GM18858 (cell line): Measurements from ENCODE around the gene MARCHF7.
A peak's percentile ranks its signal among the peaks of the same experiment; 100 is the strongest.
"Not testable (repeated sequence)": the region's sequence is repeated elsewhere in the genome, so short reads cannot be mapped to it uniquely, and the experiment has no call there.

ENCODE experiments used
- ATAC-seq: cut with Tn5 transposase; IDR thresholded peaks from one replicate; pipeline ENCODE4 v1.9.1; 2021; ENCODE audit not compliant: unreplicated experiment

The MARCHF7 gene, protein sequence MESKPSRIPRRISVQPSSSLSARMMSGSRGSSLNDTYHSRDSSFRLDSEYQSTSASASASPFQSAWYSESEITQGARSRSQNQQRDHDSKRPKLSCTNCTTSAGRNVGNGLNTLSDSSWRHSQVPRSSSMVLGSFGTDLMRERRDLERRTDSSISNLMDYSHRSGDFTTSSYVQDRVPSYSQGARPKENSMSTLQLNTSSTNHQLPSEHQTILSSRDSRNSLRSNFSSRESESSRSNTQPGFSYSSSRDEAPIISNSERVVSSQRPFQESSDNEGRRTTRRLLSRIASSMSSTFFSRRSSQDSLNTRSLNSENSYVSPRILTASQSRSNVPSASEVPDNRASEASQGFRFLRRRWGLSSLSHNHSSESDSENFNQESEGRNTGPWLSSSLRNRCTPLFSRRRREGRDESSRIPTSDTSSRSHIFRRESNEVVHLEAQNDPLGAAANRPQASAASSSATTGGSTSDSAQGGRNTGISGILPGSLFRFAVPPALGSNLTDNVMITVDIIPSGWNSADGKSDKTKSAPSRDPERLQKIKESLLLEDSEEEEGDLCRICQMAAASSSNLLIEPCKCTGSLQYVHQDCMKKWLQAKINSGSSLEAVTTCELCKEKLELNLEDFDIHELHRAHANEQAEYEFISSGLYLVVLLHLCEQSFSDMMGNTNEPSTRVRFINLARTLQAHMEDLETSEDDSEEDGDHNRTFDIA

GRCh38 chr2:159712143-159712928 lies at the start of gene MARCHF7:
Gene MARCHF7, plus strand, starts transcription at chr2:159712506. Its CDS starts 16,517 bp downstream, at chr2:159729023.
- ATAC-seq = peak; percentile 84

- not testable (repeated sequence) for ATAC-seq
Observed at GRCh38 chr2:159667423-159667822, 44.9 kb upstream of the MARCHF7 start.

DNA sequence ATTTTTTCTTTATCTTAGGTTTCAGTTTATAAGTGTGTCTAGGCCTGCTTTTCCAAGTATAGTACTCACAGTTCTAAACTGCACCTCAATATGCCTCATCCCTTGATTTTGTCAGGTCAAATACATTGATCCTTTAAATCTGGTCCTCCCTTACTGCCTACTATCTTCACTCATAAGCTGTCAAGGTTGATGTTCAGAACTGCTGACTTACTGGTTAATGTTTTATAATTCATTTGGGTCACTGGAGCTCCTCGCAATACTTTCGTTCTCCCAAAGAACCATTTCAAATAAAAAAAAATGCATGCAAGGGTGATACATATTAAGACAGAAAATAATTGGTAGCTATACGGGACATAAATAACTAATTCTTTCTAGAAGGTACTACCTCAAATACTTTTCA lies 41.3 kb upstream of the MARCHF7 start:
- no peak for ATAC-seq

DNA sequence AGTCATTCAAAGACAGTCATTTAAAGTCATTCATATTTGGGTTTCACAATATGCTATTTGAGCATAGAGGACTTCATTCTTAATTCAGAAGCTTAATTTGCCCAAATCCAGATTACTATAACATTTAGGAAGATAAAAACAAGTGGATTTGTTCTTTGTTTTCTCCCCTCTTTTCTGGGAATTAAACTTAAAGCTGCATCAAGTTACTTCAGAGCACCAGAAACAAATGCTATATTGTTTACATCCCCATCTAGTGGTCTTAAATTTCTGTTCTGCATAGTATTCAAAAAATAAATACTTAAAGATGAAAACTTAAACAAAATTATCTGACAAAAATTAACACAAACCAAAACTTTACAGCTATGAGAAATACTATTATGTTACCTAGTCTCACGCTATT lies 34.7 kb upstream of the MARCHF7 start:
- no peak for ATAC-seq

GRCh38 chr2:159680692-159681091 lies 31.6 kb upstream of the MARCHF7 start:
- no peak for ATAC-seq

GRCh38 chr2:159683817-159684216 lies 28.5 kb upstream of the MARCHF7 start:
- no peak for ATAC-seq

- ATAC-seq = no peak
Observed at GRCh38 chr2:159684796-159685195, 27.5 kb upstream of the MARCHF7 start.

GRCh38 chr2:159694500-159695040 lies 17.7 kb upstream of the MARCHF7 start:
- no peak for ATAC-seq

DNA sequence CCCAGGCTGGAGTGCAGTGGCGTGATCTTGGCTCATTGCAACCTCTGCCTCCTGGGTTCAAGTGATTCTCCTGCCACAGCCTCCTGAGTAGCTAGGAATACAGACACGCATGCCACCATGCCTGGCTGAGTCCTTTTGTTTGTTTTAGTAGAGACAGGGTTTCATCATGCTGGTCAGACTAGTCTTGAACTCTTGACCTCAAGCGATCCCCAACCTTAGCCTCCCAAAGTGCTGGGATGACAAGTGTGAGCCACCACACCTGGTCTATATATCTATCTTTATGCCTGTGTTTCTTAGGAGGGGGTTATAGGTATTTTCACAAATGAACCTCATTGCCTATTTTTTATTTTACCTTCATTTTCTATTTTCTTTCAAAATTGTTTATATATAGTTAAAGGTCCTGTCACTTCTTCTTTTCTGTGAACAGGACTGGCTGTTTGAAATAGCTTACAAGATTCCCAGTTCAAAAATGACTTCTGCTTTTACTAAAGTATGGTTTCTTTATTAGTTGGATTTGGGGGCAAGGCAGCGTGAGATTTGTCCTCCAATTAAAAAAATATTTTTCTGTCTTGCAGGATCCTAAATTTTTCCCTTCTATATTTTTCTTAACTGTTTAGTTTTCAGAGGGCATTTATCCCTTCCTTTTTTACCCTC lies 16.4 kb upstream of the MARCHF7 start:
- no peak for ATAC-seq

GRCh38 chr2:159703491-159703890 lies 8.8 kb upstream of the MARCHF7 start:
- no peak for ATAC-seq

- ATAC-seq = no peak
Observed at GRCh38 chr2:159706385-159706980, 5.8 kb upstream of the MARCHF7 start.

- no peak for ATAC-seq
Observed at GRCh38 chr2:159708066-159708760, 4.1 kb upstream of the MARCHF7 start.

DNA sequence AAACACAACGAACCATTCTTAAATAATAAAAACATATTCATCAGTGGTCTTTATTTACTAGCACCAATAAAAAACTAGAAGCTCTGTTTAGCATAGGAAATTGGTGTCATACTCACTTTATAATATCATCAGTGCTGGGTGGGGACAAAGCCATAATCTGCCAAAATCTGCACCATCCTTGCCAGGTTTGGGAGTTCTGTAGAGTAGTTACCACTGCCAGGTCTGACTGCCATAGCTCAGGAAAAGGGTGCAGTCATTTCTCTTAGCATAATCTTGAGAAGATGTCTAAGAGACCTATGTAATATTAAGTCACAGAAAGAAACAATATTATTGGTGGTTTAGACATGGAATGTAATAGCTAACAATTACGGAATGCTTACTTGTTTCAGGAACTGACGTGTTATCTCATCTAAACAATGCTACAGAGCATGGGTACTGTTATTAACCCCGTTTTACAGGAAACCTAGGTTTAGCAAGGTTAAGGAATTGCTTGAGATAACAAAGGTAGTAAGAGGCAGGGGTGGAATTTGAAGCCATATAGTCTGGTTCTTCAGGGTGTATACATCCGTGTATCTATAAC lies 1.6 kb upstream of the MARCHF7 start:
- no peak for ATAC-seq

DNA sequence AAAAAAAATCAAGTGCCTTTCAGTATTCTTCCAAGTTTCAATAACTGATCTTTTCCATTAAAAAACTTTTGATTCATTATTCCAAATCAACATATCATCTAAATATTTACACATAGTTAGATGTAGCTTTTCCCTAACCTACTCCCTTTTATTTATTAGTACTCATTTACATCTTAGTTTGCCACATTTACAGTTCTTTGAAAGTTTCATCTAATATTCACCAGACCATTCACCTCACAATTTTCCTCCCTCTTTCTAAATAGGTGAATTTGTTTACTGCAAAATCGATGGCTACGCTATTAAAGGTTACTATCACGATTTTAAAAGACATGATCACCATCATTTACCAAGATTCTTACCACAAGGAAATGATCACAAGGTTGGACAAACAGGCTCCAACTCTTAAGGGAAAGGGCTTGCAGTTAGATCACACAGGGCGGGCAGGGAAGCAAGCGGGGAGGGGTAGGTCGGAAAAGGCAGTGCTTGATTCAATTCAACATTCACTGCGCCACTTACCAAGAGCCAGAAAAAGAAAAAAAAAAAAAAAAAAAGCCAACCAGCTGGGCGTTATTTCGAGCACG lies 654 bp upstream of the MARCHF7 start:
- no peak for ATAC-seq

DNA sequence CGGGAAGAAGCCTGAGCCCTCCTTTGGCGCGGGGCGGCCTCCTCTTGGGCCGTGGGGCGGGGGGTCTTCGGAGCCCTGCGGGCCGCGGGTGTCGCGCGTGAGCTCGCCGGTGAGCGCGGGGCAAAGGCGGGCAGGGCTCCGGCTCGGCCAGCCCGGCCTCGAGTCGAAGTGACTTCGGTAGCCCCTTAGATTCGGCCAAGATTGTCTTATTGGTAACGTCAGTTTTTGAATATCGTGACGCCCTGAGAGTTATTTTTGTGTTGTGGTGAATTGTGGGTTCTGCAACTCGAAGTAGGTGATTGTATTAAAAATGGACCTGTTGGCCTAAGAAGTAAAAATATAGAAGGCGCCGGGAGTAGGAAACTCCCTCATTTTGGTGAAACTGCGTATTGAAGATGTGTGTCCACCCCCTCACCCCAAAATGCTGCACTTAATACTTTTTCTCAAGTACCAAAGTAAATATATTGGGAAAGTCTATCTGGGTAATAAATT lies 669 bp downstream of the MARCHF7 start:
- no peak for ATAC-seq

- ATAC-seq = no peak
Observed at GRCh38 chr2:159713631-159714246, 1.4 kb downstream of the MARCHF7 start.

- no peak for ATAC-seq
Observed at GRCh38 chr2:159714247-159714930, 2.1 kb downstream of the MARCHF7 start.

DNA sequence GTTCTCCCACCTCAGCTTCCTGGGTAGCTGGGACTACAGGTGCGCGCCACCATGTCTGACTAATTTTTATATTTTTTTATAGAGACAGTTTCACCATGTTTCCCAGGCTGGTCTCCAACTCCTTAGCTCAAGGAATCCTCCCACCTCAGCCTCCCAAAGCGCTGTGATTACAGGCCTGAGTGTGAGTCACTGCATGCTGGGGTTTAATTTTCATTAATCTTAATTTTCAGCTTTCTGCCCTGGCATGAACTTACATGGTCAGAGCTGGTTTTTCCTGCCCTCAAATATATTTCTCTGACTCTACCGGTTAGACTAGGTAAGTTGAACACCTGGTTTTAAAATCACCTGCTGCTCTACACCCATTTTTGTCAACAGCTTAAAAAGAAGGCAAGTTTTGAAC lies 3.1 kb downstream of the MARCHF7 start:
- no peak for ATAC-seq
